ENCODE results near the gene HIF1AN. TPM values are rescaled to one million over a fixed set of nuclear protein-coding genes. Genes with fewer than 3 reads are reported as not detected.

Gene HIF1AN
- total RNA-seq, 1 experiment from 2014 or later = 58.7 TPM

DNA sequence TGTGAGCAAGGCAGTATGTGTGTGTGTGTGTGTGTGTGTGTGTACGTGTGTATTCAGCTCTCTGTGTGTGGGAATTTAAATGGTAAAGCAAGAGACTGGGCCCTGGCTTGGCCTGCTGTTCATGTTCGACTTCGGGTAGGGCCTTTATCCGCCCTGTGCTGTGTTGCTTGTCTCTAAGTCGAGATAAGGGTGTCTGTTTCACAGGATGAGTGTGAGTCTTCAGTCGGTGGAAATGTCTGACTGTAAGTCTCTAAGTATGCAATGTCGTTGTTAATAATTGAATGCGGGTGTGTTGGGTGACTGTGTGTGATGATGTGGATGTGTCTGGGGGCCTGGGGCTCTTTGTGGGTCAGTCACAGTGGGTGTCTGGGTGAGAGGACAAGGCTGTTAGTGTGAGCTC, 34.8 kb downstream of the HIF1AN start:
- no CpG with 5 or more reads among the region's 8 CpGs for WGBS (ENCODE audit: extremely low coverage, insufficient read length, low lambda C conversion rate)
- no peaks in the 10 kb centered on the region for H3K79me2 ChIP-seq (ENCODE audit: insufficient read depth, low read length)
- H2BK12ac ChIP-seq (ENCODE audit: insufficient read length, low read depth, low read length) = no peak overlapping the region
- Mint-ChIP-seq H3K4me1 (no peaks in the 10 kb centered on the region), H3K9me3 (no peaks in the 10 kb centered on the region), H3K4me3 (no peak overlapping the region), H3K27me3 (ENCODE audit: low read depth) (peaks cover 27% of the 10 kb centered on the region), H3K36me3 (ENCODE audit: insufficient read depth in 1 of 3, low read depth in 3 of 3) (no peaks in the 10 kb centered on the region), H3K27ac (no peak overlapping the region)
- DNase-seq = peak; percentile 18
- no peaks in the 10 kb centered on the region for H3K79me1 ChIP-seq (ENCODE audit: insufficient read depth, low read depth, low read length, poor library complexity, severe bottlenecking)
- H3K27ac ChIP-seq (ENCODE audit: insufficient read length, low read depth, low read length) = no peak overlapping the region
- H2BK15ac ChIP-seq (ENCODE audit: low read depth, low read length) = no peak overlapping the region
- no peak overlapping the region for H4K8ac ChIP-seq (replicated peaks; ENCODE audit: insufficient read length, low read depth, low read length)
- H4K91ac ChIP-seq (ENCODE audit: insufficient read length, low read depth, low read length) = no peak overlapping the region
- no peak overlapping the region for H3T11ph ChIP-seq (ENCODE audit: low read length)
- H3K4me2 ChIP-seq (ENCODE audit: insufficient read depth, insufficient read length, low read length) = peak overlapping the region; percentile 28
- no peak overlapping the region for H2BK120ac ChIP-seq (ENCODE audit: low read depth, low read length, poor library complexity, severe bottlenecking)
- no peak overlapping the region for H2AK5ac ChIP-seq (ENCODE audit: insufficient read length, low read length)
- H3K18ac ChIP-seq (ENCODE audit: insufficient read length, low read depth, low read length) = no peak overlapping the region
- H3K9me3 ChIP-seq (ENCODE audit: control insufficient read depth, low read depth, low read length) = no peaks in the 10 kb centered on the region
- H3K4me1 ChIP-seq (ENCODE audit: insufficient read depth, low read length) = no peaks in the 10 kb centered on the region; the same call in 1 of the 2 replicates
- no peaks in the 10 kb centered on the region for H3K23me2 ChIP-seq (ENCODE audit: insufficient read length, low read depth, low read length, poor library complexity, severe bottlenecking)
- no peak overlapping the region for H4K5ac ChIP-seq (ENCODE audit: insufficient read length, low read depth, low read length)
- H2BK5ac ChIP-seq (ENCODE audit: insufficient read length, low read length) = no peak overlapping the region
- no peaks in the 10 kb centered on the region; the same call in 1 of the 2 replicates for H3K27me3 ChIP-seq (ENCODE audit: insufficient read depth, low read length)
- H3K14ac ChIP-seq (ENCODE audit: insufficient read depth, low read length) = no peak overlapping the region
- no peak overlapping the region for H3K56ac ChIP-seq (ENCODE audit: insufficient read length, low read depth, low read length)
- no peak overlapping the region for H3K9ac ChIP-seq (ENCODE audit: extremely low read depth, insufficient read length, low read length)
- no peak overlapping the region for H3K4ac ChIP-seq (ENCODE audit: low read depth, low read length)
- no peak overlapping the region for H2AFZ ChIP-seq (ENCODE audit: low read length)
- no peaks in the 10 kb centered on the region for H4K20me1 ChIP-seq (ENCODE audit: control insufficient read depth, insufficient read depth, insufficient read length)
- TF ChIP-seq, protein P1, sequence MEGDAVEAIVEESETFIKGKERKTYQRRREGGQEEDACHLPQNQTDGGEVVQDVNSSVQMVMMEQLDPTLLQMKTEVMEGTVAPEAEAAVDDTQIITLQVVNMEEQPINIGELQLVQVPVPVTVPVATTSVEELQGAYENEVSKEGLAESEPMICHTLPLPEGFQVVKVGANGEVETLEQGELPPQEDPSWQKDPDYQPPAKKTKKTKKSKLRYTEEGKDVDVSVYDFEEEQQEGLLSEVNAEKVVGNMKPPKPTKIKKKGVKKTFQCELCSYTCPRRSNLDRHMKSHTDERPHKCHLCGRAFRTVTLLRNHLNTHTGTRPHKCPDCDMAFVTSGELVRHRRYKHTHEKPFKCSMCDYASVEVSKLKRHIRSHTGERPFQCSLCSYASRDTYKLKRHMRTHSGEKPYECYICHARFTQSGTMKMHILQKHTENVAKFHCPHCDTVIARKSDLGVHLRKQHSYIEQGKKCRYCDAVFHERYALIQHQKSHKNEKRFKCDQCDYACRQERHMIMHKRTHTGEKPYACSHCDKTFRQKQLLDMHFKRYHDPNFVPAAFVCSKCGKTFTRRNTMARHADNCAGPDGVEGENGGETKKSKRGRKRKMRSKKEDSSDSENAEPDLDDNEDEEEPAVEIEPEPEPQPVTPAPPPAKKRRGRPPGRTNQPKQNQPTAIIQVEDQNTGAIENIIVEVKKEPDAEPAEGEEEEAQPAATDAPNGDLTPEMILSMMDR (conservative IDR thresholded peaks at IDR 0.05) = no peak
- no peak overlapping the region for H2BK20ac ChIP-seq (ENCODE audit: low read depth, low read length, poor library complexity, severe bottlenecking)
- H3K23ac ChIP-seq (ENCODE audit: insufficient read length, low read depth, low read length) = no peak overlapping the region

Measured in H9 (cell line).